Stimulated activated CD8-positive, alpha-beta memory T cell treated with anti-CD3 and anti-CD28 coated beads, Interleukin-7, amount 100 ng/mL, for 1 hour (primary cell): ENCODE data around the gene GSTP1.
"Not testable (repeated sequence)": the region's sequence is repeated elsewhere in the genome, so short reads cannot be mapped to it uniquely, and the experiment has no call there.

Experiments
- DNase-seq, 2 donors: peaks; one replicate each; pipeline ENCODE4 v3.0.0-alpha.2; 2020; ENCODE audit warnings: low read depth in 2 of 2

Gene GSTP1

GRCh38 chr11:67583247-67584204, at the start of gene GSTP1:
TSS of gene GSTP1 (plus strand) at chr11:67583812. CDS start at chr11:67583844, 32 bp downstream.
- peak; percentile 62 to 71 for DNase-seq

GRCh38 chr11:67534070-67534679, 49.4 kb upstream of the GSTP1 start:
- no peak for DNase-seq

- no peak for DNase-seq
Observed at GRCh38 chr11:67535561-67535960, 48.1 kb upstream of the GSTP1 start.

- no peak for DNase-seq
Observed at GRCh38 chr11:67538306-67538705, 45.3 kb upstream of the GSTP1 start.

GRCh38 chr11:67538823-67539505, 44.6 kb upstream of the GSTP1 start:
- DNase-seq = no peak

- DNase-seq = no peak
Observed at GRCh38 chr11:67539550-67539949, 44.1 kb upstream of the GSTP1 start.

- no peak for DNase-seq
Observed at GRCh38 chr11:67541198-67541597, 42.4 kb upstream of the GSTP1 start.

- no peak for DNase-seq
Observed at GRCh38 chr11:67542169-67542568, 41.4 kb upstream of the GSTP1 start.

- no peak for DNase-seq
Observed at GRCh38 chr11:67542971-67543370, 40.6 kb upstream of the GSTP1 start.

GRCh38 chr11:67543585-67543984, 40.0 kb upstream of the GSTP1 start:
- no peak for DNase-seq

- no peak for DNase-seq
Observed at GRCh38 chr11:67544616-67545242, 38.9 kb upstream of the GSTP1 start.

GRCh38 chr11:67545280-67545679, 38.3 kb upstream of the GSTP1 start:
- DNase-seq = no peak

- not testable (repeated sequence) for DNase-seq
Observed at GRCh38 chr11:67548112-67548511, 35.5 kb upstream of the GSTP1 start.

GRCh38 chr11:67548555-67549110, 35.0 kb upstream of the GSTP1 start:
- no peak for DNase-seq

GRCh38 chr11:67551127-67551526, 32.5 kb upstream of the GSTP1 start:
- DNase-seq = no peak

GRCh38 chr11:67551697-67552096, 31.9 kb upstream of the GSTP1 start:
- DNase-seq = not testable (repeated sequence)

GRCh38 chr11:67556244-67556643, 27.4 kb upstream of the GSTP1 start:
- DNase-seq = no peak

GRCh38 chr11:67558084-67558772, 25.4 kb upstream of the GSTP1 start:
- no peak for DNase-seq

- DNase-seq = no peak
Observed at GRCh38 chr11:67561971-67562619, 21.5 kb upstream of the GSTP1 start.

- no peak for DNase-seq
Observed at GRCh38 chr11:67562963-67563704, 20.5 kb upstream of the GSTP1 start.
